DMS53 treated with DMSO at 0.1 percent for 48 hours (cell line): Measurements from ENCODE around the gene NTRK2.

Experiments used
- DNase-seq: peaks from one replicate; lab custom pipeline; 2025; ENCODE audit not compliant: unreplicated experiment; lab: John Stamatoyannopoulos, UW

Gene NTRK2

DNA sequence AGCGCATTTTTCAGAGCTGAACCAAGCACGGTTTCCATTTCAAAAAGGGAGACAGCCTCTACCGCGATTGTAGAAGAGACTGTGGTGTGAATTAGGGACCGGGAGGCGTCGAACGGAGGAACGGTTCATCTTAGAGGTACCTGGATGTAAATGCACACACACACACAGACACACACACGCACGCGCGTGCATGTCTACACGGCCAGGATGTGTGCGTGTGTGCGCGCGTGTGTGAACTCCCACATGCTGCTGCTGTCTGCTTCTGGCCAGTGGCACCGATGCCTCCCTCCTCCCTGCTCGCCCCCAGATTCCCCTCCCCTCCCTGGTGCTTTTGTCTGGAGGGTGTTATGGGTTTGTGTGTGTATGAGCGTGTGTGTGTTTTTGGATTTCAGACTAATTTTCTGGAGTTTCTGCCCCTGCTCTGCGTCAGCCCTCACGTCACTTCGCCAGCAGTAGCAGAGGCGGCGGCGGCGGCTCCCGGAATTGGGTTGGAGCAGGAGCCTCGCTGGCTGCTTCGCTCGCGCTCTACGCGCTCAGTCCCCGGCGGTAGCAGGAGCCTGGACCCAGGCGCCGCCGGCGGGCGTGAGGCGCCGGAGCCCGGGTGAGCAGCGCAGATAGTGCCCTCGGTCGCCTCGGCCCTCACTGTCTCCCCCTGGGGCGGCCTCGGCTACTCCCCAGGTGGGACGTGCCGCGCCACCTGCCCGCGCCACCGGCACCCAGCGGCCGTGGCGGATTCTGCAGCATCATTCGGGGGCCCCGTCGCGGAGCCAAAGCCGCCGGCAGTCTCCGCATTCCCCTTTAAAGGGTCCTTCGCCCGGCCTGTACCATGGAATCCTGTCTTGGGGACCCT is at the start of gene NTRK2:
TSS of gene NTRK2 (plus strand) at position 442 of the 850 bp plus-strand sequence. CDS start 1,020 bp downstream, outside the sequence.
- no peak for DNase-seq

DNA sequence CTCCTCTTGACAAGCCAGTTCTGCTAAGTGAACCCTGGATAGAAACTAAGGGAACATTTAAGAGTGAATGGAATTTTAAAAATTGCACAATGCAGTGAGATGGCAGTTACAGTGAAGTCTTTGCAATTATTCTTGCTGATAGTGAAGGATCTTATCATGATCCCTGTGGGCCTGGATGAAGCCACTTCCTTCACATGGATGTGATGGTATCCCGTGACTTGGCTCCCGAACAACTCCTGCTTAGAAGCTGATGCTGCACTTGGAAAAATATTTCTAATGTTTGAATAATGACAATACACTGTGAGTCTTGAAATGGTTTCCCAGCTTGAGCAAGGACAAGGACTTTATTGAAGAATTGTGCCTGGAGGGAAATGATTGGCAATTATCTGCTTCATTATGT is 49.2 kb upstream of the NTRK2 start:
- DNase-seq, result no peak

DNA sequence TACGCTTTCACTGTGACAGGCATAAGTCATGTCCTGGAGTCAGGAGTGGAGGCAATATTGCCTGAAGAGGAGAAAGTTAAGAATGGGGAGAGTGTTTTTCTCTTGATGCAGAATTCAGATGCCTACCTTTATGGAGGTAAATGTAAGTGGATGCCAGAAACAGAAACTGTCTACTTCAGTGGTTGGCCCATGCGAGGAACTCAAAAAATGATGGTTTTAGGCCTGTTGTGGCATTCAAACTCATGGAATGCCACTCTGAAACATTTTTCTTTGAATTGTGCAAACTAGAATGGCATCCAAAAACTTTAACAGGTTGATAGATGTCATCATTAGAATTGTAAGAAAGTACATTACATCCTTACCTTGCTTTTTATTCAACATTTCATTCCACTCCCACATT is 47.7 kb upstream of the NTRK2 start:
- DNase-seq, result no peak

DNA sequence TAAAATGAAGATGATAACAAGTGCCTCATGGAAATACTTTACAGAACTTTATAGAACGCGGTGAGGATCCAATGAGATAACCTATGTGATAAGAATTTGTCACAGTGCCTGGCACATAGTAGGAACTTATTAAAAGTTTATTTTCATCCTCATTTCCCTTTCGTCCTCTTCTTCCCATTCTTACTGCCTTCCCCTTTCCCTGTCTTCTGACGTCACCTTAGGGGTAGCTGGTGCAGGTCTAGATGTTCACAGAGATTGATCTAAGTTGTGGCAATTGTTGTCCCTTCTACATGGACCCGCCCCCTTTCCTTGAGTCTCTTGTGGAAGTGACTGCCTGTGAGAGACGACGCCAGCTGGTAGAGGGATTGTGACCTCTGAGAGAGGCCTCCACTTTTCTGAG is 46.5 kb upstream of the NTRK2 start:
- DNase-seq, result no peak

DNA sequence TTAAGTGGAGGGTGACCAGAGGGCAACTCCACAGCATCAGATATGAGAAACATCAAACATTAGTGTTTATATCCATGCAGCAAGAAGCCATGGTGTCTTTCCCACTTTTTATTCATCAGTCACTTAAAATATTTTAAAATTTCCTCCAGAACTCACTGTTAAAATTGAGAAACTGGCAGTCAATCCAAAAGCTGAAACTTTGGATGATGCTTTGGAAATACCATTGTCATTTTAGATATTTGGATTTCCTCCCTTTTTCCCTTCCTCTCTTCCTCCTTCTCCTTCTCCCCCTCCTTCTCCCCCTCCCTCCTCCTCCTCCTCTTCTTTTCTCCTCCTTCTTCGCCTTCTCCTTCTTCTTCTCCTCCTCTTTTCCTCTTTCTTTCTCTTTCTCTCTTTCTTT is 33.1 kb upstream of the NTRK2 start:
- no peak for DNase-seq

DNA sequence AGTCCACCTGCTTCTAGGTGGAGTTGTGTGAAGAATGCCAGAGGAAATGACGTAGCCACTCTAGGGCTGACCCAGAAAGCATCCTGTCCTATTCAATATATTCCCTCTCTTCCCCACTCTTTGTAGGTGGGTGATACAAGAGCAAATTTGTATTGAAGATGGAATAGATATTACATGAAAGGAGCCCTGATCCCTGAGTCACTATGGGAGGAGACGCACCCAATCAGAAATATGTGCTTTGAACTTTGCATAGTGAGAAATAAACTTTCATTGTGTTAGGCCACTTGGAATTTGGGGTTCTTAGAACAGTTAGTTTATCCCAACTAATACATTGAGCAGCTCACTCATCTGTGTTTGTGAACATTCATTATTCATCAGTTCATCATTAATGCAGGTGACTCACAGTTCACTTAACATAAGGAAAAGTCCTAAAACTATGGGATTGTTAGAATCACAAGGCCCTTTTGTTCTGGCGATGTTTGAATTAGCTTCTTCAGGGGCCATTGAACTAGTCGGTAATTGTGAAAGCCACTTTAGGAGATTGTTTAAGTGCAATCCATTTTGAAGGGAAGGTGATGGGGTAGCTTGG is 26.9 kb upstream of the NTRK2 start:
- no peak for DNase-seq

DNA sequence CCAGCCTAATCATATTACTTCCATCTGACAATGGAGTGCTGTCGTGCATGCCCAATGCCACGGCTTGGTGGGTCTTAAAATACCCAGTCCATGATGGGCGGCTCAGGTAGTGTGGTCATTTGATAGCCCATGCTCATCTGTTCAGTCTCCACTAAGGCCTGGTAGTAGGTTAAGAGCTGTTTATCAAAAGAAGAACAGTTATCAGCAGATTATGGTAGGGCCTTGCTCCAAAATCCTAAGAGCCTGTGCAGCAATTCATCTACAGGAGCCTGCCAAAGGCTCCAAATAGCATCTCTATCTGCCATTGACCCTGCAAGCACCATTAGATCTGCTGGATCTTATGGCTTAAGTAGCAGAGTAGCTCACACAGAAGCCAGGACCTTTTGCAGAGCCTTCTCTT is 21.8 kb upstream of the NTRK2 start:
- no peak for DNase-seq

DNA sequence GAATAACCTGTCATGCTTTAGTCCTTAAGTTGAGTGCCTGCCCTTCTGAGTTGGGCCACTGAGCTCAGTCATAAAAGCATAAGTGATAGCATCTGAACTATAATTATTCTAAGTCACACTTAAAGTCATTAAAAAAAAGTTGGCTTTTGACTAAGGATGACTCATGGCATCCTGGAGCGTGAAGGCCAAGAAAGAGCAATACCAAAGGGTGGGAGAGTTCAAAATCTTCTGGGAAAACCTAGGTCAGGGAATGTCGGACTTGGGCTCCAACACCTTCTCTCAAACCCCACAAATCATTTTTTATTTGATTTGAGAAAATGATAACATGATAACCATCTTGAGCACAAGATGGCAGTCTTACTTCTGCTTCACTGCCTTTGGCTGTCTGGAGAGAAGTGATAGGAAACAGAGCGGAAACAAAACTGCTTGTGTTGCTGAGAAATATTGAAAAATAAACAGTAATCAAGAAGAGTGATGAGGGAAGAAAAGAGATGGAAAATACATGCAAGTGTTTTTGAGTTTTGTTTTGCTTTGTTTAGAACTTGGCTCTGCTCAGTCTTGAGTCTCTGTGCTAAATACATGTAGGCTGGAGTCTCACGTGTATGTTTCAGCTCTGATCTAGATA is 16.9 kb upstream of the NTRK2 start:
- DNase-seq, result no peak

DNA sequence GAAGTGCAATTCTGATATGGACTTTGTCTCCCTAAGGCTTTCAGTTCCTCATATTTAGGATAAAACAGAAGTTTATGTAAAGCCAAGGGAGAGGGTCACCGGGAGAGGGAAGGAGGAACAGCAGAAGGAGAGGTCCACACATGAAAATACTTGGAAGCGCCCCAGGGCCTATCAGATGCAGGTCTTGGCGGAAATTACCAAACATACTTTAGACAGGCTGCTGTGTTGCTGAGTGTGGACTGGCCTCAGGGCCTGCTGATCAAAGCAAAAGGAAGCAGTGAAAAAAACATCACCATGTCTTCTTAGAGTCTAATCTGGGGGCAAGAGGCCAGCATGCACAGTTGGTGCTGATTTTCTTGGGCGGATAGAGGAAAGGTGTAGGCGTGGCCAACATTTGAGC is 14.1 kb upstream of the NTRK2 start:
- DNase-seq, result no peak

DNA sequence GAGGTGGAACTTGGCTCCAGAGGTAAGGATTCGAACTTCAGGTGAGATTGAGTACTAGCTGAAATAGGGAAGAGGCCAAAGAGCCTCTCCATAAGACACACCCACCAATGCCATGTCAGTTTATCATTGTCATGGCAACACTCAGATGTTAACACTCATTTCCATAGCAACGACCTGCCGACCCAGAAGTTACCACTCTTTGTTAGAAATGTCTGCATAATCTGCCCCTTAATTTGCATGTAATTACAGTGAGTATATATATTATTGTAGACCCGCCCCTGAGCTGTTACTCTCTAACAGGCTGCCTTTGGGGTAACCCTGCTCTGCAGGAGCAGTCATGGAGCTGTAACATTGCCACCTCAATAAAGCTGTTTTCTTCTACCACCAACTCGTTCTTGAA is 10.2 kb upstream of the NTRK2 start:
- DNase-seq, result no peak

DNA sequence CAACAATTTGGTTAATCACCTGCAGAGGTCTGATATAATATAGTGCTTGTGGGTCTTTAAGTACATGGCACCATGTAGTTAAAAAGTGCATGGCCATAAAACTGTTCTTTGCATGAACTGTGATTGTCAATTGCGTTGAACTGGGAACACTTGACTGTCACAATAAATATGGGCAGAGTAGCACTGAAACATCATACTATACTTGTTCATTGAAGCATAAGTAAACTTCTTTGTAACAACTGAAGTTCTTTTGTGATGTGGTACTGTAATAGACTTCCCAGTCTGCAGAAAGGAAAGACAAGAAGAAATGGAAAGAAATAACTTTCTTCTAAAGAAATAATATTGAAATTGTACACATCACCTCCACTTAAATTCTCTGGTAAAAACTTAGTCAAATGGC is 9.8 kb upstream of the NTRK2 start:
- no peak for DNase-seq

DNA sequence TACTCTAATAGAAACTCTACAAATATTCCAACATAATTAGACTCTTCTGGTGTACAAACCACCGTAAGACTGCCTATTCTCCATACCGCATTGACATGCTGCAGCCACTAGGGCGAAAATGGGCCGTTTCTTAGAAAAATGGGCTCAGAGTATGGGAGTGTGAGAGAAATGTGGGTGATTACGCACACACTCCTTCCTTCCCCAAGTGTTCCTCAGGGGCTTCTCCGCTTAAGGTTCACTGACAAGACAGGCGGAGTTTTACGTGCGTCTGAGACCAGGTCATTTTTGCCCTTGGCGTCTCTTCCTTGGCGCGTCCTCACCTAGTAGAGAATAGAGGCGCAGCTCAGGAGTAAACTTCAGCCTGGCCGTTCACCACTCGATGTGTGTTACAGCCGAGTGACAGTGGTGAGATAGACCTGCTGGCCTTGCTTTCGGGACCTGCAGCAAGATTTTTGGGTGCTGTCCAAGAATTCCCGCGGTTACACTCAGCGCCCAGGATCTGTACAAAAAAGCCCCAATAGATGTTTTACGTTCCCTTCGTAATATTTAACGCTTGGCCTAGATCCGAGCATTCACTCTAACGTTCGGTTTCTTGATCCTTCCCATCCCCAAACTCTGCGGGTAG is 1.8 kb upstream of the NTRK2 start:
- no peak for DNase-seq

DNA sequence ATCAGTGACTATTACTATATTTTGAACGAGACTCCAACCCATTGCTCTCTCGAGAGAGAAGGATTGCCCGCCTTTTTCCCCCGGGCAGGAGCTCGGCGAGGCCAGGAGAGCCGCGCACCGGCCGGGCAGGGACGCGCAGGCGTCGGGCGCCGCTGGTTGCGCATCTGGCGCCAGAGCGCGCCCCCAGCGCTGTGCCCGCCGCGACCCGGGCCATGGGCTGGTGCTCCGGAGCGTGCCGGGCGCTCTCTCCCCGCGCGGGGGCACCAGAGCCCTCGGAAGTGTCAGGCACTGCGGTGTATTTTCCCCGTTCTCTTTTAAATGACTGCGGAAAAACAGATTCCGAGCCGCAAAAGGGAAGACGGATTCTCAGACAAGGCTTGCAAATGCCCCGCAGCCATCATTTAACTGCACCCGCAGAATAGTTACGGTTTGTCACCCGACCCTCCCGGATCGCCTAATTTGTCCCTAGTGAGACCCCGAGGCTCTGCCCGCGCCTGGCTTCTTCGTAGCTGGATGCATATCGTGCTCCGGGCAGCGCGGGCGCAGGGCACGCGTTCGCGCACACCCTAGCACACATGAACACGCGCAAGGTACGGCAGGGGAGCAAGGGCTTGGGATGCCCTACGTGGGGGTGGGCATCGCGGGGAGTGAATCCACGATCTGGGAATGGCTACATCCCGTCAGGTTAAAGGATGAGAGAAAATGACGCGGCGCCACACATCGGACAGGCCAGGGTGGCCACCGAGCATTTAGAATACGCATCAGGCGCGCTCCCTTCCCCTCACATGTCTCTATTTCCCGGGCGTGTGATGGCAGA is 1.1 kb upstream of the NTRK2 start:
- no peak for DNase-seq

DNA sequence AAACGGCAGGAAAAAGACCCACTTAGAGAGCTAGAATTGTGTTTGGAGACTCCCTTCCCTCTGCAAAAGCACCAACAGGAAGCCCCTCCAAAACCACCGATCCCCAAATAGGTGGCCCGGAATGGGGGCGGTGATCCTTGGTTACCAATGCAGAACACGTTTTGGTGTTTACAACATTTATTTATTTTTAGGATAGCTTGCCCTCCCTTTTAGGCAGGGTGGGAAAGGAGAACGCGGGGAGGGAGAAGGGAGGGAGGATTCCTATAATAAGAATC is 579 bp upstream of the NTRK2 start:
- DNase-seq, result no peak

DNA sequence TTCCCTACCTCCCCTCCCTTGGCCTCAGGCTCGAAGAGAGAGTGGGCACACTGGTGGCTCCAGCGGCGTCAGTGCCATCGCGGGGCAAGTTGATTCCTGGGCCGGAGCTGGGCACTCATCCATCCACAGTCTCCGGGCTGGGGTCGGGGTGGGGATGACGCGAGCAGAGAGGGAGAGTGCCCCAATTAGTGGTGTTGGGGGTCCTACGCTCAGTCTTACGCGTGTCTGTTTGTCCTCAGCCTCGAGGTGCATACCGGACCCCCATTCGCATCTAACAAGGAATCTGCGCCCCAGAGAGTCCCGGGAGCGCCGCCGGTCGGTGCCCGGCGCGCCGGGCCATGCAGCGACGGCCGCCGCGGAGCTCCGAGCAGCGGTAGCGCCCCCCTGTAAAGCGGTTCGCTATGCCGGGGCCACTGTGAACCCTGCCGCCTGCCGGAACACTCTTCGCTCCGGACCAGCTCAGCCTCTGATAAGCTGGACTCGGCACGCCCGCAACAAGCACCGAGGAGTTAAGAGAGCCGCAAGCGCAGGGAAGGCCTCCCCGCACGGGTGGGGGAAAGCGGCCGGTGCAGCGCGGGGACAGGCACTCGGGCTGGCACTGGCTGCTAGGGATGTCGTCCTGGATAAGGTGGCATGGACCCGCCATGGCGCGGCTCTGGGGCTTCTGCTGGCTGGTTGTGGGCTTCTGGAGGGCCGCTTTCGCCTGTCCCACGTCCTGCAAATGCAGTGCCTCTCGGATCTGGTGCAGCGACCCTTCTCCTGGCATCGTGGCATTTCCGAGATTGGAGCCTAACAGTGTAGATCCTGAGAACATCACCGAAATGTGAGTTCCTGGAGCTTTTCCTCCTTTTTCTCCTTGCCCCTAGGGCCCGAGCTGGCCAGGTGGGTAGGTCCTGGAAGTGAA is 861 bp downstream of the NTRK2 start:
- DNase-seq, result no peak

DNA sequence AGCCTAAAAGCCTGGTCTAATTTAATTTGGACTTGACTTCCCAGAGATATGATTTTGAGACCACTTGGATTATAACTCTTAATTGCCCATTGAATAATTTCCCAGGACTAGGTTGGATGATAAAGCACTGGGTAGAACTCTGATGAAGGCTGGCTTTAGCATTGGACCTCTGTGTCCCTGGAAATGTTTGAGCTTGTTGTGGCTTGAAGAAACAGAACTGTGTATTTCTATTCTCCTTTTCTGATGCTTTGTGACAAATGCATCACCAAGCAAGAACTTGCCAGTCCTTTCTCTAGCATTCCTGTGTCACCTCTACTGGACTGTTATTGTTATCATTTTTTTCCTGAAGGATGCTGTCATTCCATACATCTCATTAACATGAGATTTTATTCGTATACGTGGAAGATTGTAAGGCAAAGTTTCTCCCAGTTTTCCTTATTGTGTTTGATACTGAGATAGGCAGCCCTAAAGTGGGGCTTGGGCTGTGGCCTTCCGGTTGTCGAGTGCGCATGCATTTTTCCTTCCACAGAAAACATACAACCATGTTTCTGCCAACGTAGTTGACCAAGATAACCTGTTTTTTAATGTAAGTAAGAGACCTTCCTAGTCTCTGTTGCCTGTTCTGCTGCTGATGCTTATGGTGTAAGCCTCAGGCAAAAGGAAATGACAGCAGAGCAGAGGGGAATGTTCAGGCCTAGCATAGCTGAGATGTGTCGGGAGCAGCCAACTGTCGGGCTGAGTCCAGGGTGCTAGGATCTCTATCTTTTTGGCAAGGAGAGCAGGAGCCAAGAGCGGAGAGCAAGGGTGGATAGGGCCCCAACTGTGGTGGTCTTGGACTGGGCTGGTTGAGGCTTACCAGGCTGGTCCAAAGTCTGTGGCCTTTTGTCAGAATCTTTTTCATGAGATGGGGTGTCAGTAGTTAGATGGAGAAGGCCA is 2.3 kb downstream of the NTRK2 start:
- no peak for DNase-seq

DNA sequence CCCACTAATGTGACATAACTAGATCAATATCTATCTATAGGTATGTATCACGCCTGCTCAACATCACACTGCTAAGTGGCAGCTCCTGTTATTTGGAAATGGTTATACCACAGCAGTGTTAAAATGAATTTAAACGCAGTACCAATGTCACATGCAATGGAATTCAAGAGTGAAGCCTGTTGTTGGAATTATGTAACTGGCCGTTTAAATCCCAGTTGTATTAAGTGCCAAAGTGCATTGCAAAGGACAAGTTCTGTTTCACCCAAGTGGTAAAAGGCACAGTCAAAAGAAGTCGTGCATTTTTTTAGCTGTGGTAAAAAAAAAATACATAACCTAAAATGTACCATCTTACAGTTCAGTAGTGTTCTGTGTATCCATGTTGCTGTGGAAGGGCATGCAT is 4.3 kb downstream of the NTRK2 start:
- no peak for DNase-seq

DNA sequence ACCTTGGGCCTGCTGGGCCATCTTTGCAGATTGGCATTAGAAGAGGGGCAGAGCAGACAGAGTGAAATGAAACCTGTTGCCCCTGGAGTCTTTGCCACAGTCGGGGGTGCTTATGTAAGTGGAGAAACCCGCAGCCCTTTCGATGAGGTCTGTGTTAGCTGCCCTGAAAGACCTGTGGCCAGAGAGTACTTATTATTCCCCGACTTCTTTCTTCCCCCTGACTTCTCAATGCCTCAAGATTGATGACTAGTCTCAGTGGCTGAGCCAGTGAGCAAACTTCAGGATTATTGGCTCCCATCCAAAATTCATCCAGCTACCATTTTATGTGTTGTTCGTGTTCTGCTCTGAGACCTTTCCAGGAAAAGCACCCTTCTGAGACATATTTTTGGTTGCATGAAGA is 7.6 kb downstream of the NTRK2 start:
- DNase-seq, result no peak

DNA sequence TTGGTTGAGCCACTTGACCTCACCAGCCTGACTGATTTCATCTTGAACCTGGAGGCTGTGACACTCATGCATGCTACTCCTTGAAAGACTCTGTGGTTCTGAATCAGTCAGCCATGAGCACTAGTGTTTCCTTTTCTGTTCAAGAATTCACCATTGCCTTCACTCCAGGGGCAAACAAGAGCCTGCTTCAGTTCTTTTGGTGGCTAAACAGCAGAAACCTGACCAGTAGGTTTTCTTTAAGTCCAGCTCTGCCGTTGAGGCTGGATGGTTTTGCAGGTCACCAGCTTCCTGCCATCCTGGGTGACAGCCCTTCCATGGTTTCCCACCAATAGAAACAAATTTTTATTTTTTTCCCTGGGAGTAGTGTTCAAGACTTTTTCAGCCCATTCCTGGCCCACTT is 10.0 kb downstream of the NTRK2 start:
- no peak for DNase-seq
